Measurements from ENCODE around the gene MTNR1B.
A peak's percentile ranks its signal among the peaks of the same experiment; 100 is the strongest.

Gene MTNR1B

DNA sequence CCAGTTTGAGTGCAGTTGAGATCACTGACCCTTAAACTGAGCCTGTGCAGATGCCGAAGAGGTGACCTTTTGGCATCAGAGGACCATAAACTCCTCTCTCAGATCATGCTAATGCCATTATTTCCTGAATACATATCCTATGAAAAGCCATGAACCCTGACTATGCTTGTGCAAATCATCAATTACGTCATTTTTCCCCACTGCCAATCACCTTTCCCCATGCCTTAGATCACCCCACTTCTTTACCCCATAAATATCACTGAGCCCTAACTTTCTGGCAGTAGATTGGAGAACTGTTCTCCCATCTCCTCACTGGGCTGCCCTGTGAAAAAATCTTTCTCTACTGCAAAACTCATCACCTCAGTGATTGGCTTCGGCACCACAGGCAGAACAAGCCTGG lies 32.9 kb downstream of the MTNR1B start:
- in situ Hi-C loops (cut with HindIII; ENCODE audit: low sequenced_read_pairs) = no loop called here
- DNase-seq (ENCODE audit: low read depth) = no peak
- TF ChIP-seq, protein P1, sequence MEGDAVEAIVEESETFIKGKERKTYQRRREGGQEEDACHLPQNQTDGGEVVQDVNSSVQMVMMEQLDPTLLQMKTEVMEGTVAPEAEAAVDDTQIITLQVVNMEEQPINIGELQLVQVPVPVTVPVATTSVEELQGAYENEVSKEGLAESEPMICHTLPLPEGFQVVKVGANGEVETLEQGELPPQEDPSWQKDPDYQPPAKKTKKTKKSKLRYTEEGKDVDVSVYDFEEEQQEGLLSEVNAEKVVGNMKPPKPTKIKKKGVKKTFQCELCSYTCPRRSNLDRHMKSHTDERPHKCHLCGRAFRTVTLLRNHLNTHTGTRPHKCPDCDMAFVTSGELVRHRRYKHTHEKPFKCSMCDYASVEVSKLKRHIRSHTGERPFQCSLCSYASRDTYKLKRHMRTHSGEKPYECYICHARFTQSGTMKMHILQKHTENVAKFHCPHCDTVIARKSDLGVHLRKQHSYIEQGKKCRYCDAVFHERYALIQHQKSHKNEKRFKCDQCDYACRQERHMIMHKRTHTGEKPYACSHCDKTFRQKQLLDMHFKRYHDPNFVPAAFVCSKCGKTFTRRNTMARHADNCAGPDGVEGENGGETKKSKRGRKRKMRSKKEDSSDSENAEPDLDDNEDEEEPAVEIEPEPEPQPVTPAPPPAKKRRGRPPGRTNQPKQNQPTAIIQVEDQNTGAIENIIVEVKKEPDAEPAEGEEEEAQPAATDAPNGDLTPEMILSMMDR (IDR thresholded peaks at IDR 0.05; ENCODE audit: low read depth, low read length, missing control alignments) = no peak
- H3K4me3 ChIP-seq (ENCODE audit: low read depth, low read length) = no peak overlapping the region

DNA sequence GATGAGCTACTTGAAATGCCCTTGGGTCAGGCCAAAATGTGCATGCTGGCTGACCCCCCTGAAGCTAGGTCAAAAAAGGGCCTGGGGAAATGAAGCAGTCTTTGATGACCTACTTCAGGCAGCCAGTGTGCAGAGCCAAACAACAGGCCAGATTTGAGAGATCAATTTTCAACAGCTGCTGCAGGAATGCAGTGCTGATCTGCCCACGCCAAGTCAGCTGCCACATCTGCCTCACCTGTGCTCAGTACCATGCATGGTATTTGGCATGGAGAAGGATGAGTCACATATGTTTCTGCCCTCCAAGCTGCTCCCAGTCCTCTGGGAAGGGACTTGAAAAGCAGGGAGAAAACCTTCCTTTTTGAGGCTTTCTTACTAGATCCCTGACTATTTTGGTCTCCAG lies 35.8 kb downstream of the MTNR1B start:
- DNase-seq (ENCODE audit: low read depth) = no peak
- in situ Hi-C loops (cut with HindIII; ENCODE audit: low sequenced_read_pairs) = no loop called here
- TF ChIP-seq, protein P1 (IDR thresholded peaks at IDR 0.05; ENCODE audit: low read depth, low read length, missing control alignments) = no peak
- H3K4me3 ChIP-seq (ENCODE audit: low read depth, low read length) = no peak overlapping the region

DNA sequence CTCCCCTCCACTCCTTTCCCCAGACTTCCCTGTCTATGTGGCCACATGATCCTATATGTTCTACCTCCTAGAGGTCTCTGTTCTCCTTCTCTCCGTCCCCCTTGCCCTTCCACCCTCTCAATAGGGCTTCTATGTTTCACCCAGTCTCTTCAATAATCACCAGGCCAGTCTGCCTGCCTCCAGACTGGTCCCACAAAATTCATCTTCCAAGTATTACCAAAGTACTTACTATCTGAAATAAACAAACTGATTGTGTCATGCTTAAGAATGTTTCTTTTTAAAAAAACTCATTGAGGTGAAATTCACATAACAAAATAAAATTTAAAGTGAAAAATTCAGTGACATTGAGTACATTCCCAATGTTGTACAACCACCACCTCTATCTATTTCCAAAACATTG lies 44.2 kb downstream of the MTNR1B start:
- no peak for DNase-seq (ENCODE audit: low read depth)
- in situ Hi-C loops (cut with HindIII; ENCODE audit: low sequenced_read_pairs) = no loop called here
- no peak overlapping the region for H3K4me3 ChIP-seq (ENCODE audit: low read depth, low read length)
- TF ChIP-seq, protein P1 (IDR thresholded peaks at IDR 0.05; ENCODE audit: low read depth, low read length, missing control alignments) = no peak

DNA sequence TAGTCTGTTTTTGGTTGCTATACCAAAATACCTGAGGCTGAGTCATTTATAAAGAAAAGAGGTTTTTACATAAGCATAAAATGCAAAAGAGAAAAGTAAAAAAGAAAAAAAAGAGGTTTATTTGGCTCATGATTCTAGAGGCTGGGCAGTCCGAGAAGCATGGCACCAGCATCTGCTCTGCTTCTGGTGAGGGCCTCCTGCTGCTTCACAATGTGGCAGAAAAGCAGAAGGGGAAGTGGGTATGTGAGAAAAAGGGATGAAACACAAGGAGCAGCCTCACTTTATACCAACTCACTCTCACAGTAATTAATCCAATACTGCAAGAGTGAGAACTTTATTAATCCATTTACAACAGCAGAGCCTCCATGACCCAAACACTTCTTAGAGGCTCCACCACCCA lies 47.1 kb downstream of the MTNR1B start:
- in situ Hi-C loops (cut with HindIII; ENCODE audit: low sequenced_read_pairs) = no loop called here
- no peak for DNase-seq (ENCODE audit: low read depth)
- no peak overlapping the region for H3K4me3 ChIP-seq (ENCODE audit: low read depth, low read length)
- TF ChIP-seq, protein P1 (IDR thresholded peaks at IDR 0.05; ENCODE audit: low read depth, low read length, missing control alignments) = no peak

DNA sequence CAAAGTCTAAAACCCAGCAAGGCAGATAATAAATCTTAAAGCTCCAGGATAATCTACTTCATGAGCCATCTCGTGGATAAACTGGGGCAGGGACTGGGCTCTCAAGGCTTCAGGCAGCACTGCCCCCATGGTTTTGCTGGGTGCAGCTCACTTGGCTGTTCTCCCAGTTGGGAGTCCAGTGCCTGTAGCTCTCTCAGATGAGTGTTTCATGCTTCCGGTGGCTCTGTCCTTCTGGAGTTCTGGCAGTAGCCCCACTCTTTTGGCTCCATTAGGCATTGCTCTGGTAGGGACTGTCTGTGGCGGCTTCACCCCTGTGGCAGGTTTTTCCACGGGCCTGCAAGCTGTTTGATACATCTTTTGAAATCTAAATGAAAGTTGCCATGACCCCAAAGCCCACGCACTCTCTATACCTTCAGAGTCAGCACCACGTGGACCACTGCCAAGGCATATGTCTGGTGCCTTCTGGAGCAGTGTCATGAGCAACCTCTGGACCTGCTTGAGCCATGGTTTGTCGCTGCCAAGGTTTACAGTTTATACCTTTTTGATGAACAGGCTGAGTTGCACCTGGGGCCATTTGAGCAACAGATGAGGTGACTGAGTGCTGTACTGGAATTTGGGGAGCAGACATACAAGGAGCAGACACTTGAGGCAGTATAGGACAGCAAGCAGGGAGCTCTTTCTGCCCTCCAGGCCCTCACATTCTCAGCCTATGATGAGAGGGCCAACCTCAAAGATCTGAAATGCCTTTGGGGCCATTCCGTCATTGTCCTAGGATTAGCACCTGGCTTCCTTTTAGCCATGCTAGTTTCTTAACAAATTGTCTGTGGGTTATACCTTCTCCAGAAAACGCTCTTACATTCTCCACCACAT lies 48.6 kb downstream of the MTNR1B start:
- H3K4me3 ChIP-seq (ENCODE audit: low read depth, low read length) = no peak overlapping the region
- TF ChIP-seq, protein P1 (IDR thresholded peaks at IDR 0.05; ENCODE audit: low read depth, low read length, missing control alignments) = no peak
- in situ Hi-C loops (cut with HindIII; ENCODE audit: low sequenced_read_pairs) = no loop called here
- no peak for DNase-seq (ENCODE audit: low read depth)

DNA sequence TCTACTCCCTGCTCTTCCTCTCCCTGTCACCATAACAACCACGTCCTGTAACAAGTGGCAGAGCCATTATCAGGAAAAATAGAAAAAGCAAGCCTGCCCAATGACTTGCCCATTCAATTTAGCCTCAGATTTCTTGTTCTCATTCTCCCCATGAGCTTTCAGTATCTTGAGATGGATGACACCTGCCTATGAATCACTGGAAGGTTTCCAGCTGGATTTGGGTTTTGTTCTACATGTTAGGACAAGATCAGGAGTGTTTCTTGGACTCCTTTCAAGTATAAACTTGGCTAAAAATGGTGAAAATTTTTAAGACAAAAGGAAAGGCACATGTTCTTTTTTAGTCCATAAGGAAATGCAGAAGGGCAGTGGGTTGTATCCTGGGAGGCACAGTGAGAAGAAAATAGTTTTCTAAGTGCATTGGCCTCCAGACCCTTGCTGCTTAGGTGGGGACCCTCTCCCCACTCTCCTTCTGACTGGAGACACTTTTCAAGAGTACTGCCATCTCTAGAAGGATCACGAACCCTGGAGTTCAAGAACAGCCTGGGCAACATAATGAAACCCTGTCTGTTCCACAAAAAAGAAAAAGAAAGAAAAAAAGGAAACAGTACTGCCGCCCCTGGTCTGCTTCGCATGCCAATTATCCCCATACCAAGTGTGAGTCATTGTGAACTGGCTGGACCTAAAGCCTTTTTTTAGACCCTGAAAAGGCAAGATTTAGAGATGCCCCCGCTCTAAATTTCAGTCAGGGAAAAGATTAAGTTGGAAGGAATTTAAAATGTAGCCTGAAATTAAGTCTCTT lies 51.0 kb downstream of the MTNR1B start:
- TF ChIP-seq, protein P1 (IDR thresholded peaks at IDR 0.05; ENCODE audit: low read depth, low read length, missing control alignments) = peak; percentile 10
- H3K4me3 ChIP-seq (ENCODE audit: low read depth, low read length) = no peak overlapping the region
- in situ Hi-C loops (cut with HindIII; ENCODE audit: low sequenced_read_pairs) = no loop called here
- DNase-seq (ENCODE audit: low read depth) = peak; percentile 74

All from astrocyte of the cerebellum (primary cell).